Astrocyte of the spinal cord (primary cell): ENCODE data around the gene WRAP53.

Experiments used
- DNase-seq: peaks from one replicate; pipeline ENCODE4 v3.0.0; 2011; ENCODE audit warnings: low read depth, low spot score
- H3K4me3 ChIP-seq: 2 replicates; pipeline ENCODE4 v1.5.1; 2011; ENCODE audit warnings: low read depth, mild to moderate bottlenecking, low read length, moderate library complexity
- CTCF ChIP-seq: IDR thresholded peaks from 2 replicates; pipeline ENCODE4 v1.5.1; 2012; ENCODE audit warnings: low read depth, mild to moderate bottlenecking, low read length, inconsistent platforms
- in situ Hi-C: cut with HindIII; loops from 2 replicates; pipeline ENCODE4 v1.10.0; 2017; ENCODE audit warnings: low sequenced_read_pairs

WRAP53 gene

GRCh38 chr17:7727886-7728285 is 39.6 kb downstream of the WRAP53 start:
- no peak for DNase-seq
- H3K4me3 ChIP-seq, result no peak overlapping the region
- in situ Hi-C loops, result no loop called here
- TF ChIP-seq CTCF, result no peak

GRCh38 chr17:7729816-7730215 is 41.5 kb downstream of the WRAP53 start:
- DNase-seq, result no peak
- TF ChIP-seq CTCF, result no peak
- H3K4me3 ChIP-seq, result no peak overlapping the region
- in situ Hi-C loops, result no loop called here

GRCh38 chr17:7732981-7733539 is 44.8 kb downstream of the WRAP53 start:
- in situ Hi-C loops, result no loop called here
- no peak for TF ChIP-seq CTCF
- no peak for DNase-seq
- H3K4me3 ChIP-seq, result no peak overlapping the region

GRCh38 chr17:7737601-7738000 is 49.3 kb downstream of the WRAP53 start:
- H3K4me3 ChIP-seq, result no peak overlapping the region
- in situ Hi-C loops, result no loop called here
- DNase-seq, result no peak
- no peak for TF ChIP-seq CTCF

GRCh38 chr17:7739746-7740145 is 51.5 kb downstream of the WRAP53 start:
- no peak for DNase-seq
- TF ChIP-seq CTCF, result no peak
- H3K4me3 ChIP-seq, result no peak overlapping the region
- in situ Hi-C loops, result no loop called here

GRCh38 chr17:7740481-7741001 is 52.3 kb downstream of the WRAP53 start:
- in situ Hi-C loops, result no loop called here
- no peak overlapping the region for H3K4me3 ChIP-seq
- no peak for TF ChIP-seq CTCF
- DNase-seq, result no peak
